Gastroesophageal sphincter (tissue), 3 donors: ENCODE measurements around the gene NLRP3.

ENCODE experiments used
- POLR2A ChIP-seq, 2 donors: fragments of 450-650 bp; IDR thresholded peaks; one replicate each; pipeline ENCODE4 v1.6.1; 2017; ENCODE audit warnings: antibody characterized with exemption in 2 of 2, mild to moderate bottlenecking in 2 of 2, moderate library complexity in 1 of 2
- POLR2AphosphoS5 ChIP-seq: sonication (generic); formaldehyde crosslinking; IDR thresholded peaks from one replicate; pipeline ENCODE4 v1.6.1; 2017; ENCODE audit warnings: antibody characterized with exemption
- TF ChIP-seq, protein P1 (sequence below), 4 experiments: fragments of 200-600 bp in 2 of 4; fragments of 450-650 bp in 2 of 4; sonication (generic) in 1 of 4; IDR thresholded peaks; one replicate each; pipeline ENCODE4 v1.5.1; 2017 to 2019; ENCODE audit warnings: antibody characterized with exemption in 4 of 4, mild to moderate bottlenecking in 2 of 4, moderate library complexity in 2 of 4

DNA sequence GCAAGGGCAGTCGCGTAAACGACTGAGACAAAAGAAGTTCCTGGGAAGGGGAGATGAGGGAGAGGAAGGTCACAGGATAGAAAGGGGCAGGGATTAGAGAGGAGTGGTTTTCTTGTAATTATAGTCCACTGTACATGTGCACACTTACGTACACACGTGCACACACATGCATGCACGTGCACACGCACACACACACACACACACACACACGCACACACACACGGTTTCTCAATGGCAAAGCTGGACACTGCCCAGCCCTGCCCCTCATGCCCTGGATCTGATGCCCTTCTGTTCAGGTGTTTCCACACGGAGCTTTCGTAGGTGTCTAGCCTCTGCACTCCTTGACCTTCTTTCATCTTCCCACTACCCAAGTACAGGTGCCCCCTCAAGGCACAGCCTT, 38.0 kb downstream of the NLRP3 start:
- TF ChIP-seq, protein P1, sequence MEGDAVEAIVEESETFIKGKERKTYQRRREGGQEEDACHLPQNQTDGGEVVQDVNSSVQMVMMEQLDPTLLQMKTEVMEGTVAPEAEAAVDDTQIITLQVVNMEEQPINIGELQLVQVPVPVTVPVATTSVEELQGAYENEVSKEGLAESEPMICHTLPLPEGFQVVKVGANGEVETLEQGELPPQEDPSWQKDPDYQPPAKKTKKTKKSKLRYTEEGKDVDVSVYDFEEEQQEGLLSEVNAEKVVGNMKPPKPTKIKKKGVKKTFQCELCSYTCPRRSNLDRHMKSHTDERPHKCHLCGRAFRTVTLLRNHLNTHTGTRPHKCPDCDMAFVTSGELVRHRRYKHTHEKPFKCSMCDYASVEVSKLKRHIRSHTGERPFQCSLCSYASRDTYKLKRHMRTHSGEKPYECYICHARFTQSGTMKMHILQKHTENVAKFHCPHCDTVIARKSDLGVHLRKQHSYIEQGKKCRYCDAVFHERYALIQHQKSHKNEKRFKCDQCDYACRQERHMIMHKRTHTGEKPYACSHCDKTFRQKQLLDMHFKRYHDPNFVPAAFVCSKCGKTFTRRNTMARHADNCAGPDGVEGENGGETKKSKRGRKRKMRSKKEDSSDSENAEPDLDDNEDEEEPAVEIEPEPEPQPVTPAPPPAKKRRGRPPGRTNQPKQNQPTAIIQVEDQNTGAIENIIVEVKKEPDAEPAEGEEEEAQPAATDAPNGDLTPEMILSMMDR (IDR thresholded peaks at IDR 0.05) = no peak
- no peak for TF ChIP-seq POLR2A (IDR thresholded peaks at IDR 0.05)
- TF ChIP-seq POLR2AphosphoS5 = no peak
